ENCODE results near the gene FSIP2.
"Not testable (repeated sequence)": the region's sequence is repeated elsewhere in the genome, so short reads cannot be mapped to it uniquely, and the experiment has no call there.

FSIP2 gene

GRCh38 chr2:185833864-185834263 lies 95.3 kb downstream of the FSIP2 start:
- no peak for DNase-seq (ENCODE audit: low spot score)
- TF ChIP-seq CTCF (IDR thresholded peaks at IDR 0.05; ENCODE audit: extremely low read depth, missing control alignments): no peak

GRCh38 chr2:185835974-185836373 lies 97.4 kb downstream of the FSIP2 start:
- TF ChIP-seq CTCF (IDR thresholded peaks at IDR 0.05; ENCODE audit: extremely low read depth, missing control alignments): no peak
- DNase-seq (ENCODE audit: low spot score): no peak

DNA sequence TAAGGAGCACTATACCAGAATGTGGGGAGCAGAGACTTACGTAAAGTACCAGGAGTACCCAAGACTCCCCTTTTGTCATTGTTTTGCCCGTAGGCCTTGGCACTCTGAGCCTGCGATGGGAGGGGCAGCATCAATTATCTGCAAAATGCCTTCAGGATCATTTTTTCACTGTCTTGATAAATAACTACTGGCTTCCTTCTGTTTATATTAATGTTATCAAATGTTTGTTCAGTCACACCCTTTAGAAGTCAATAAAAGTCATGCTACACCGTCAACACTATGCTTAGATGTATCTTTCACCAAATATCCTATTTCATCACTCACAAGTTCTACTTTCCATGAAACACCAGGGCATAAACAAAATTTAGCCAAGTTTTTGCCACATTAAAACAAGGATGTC lies 116.3 kb downstream of the FSIP2 start:
- no peak for DNase-seq (ENCODE audit: low spot score)
- TF ChIP-seq CTCF (IDR thresholded peaks at IDR 0.05; ENCODE audit: extremely low read depth, missing control alignments): no peak

DNA sequence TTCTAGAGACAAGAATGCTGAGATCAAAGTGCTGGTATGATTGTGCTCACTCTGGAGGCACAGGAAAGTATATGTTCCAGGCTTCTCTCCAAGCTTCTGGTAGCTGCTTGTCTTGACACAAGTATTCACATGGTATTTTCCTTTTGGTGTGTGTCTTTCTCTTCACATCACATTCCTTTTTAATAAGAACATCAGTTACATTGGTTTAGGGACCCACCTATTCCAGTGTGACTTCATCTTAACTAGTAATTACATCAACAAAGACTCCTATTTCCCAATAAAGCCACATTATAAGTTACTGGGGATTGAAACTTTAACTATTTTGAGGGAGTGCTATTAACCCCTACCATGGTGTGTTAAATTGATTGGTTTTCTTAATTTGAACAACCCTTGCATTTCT lies 119.1 kb downstream of the FSIP2 start:
- no peak for DNase-seq (ENCODE audit: low spot score)

GRCh38 chr2:185859506-185859905 lies 120.9 kb downstream of the FSIP2 start:
- DNase-seq (ENCODE audit: low spot score): no peak

More for the DNA sequence above, 119.1 kb downstream of the FSIP2 start:
- TF ChIP-seq CTCF (IDR thresholded peaks at IDR 0.05; ENCODE audit: extremely low read depth, missing control alignments): no peak

DNA sequence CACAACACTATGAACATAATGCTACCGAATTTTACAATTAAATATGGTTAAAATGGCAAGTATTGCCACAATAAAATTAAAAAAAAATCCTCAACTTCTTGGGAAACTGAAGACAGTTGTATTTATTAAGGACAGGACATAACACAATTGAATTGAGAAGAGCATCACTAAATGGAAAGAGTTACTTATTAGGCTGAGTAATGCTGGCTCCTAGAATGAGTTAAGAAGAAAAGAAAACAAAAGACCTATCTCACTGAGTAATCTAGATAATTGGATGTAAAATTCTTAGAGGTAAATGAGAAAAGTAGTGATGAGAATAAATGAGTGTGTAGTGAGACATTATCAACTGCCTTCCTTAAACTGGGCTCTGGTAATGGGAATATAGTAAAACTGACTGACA lies 121.7 kb downstream of the FSIP2 start:
- no peak for TF ChIP-seq CTCF (IDR thresholded peaks at IDR 0.05; ENCODE audit: extremely low read depth, missing control alignments)
- no peak for DNase-seq (ENCODE audit: low spot score)

More at GRCh38 chr2:185859506-185859905, 120.9 kb downstream of the FSIP2 start:
- TF ChIP-seq CTCF (IDR thresholded peaks at IDR 0.05; ENCODE audit: extremely low read depth, missing control alignments): no peak

DNA sequence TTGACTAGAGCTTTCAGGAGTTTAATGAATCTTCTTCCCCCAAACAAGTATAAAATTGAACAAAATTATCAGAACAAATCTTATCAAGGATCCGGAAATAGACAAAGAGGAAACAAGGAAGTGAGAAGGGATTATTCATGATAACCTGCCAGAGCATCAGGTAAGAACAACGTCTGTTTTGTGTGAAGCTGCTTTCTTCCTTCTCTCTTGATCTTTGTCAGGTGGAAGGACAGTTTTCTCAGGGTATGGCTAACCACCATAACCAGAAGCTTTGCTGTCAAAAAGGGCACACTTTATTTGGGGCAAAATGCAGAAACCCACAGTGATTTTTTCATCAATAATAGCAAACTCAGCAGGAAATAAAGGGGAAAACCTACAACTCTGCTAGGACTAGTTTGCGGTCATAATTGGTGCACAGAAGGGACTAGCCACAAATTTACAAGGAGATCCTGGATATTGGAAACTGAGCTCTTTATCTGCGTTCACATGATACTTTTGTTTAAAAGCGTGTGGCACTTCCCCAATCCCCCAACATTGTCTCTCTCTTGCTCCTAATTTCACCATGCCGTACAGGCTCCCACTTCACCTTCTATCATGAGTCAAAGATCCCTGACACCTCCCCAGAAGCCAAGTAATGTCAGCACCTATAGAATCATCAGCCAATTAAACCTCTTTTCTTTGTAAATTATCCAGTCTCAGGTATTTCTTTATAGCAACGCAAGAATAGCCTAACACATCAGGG lies 124.2 kb downstream of the FSIP2 start:
- DNase-seq (ENCODE audit: low spot score): no peak
- no peak for TF ChIP-seq CTCF (IDR thresholded peaks at IDR 0.05; ENCODE audit: extremely low read depth, missing control alignments)

DNA sequence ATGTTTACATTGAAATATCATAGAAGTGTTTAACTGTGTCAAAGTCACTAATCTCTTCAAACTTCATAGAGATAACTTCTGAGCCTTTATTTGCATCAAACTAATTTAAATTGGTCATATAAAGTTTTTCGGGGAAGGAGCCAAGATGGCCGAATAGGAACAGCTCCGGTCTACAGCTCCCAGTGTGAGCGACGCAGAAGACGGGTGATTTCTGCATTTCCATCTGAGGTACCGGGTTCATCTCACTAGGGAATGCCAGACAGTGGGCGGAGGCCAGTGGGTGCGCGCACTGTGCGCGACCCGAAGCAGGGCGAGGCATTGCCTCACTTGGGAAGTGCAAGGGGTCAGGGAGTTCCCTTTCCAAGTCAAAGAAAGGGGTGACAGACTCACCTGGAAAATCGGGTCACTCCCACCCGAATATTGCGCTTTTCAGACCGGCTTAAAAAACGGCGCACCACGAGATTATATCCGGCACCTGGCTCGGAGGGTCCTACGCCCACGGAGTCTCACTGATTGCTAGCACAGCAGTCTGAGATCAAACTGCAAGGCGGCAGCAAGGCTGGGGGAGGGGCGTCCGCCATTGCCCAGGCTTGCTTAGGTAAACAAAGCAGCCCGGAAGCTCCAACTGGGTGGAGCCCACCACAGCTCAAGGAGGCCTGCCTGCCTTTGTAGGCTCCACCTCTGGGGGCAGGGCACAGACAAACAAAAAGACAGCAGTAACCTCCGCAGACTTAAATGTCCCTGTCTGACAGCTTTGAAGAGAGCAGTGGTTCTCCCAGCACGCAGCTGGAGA lies 126.1 kb downstream of the FSIP2 start:
- DNase-seq (ENCODE audit: low spot score): not testable (repeated sequence)

Data from GM20000 (cell line).